ENCODE data around the gene KRT79. TPM values are rescaled to one million over a fixed set of nuclear protein-coding genes. Genes with fewer than 3 reads are reported as not detected.

The KRT79 gene
- total and polyA plus RNA-seq, 4 donors = 0.02 to 1.5 (median 0.12) TPM; not detected in 1

DNA sequence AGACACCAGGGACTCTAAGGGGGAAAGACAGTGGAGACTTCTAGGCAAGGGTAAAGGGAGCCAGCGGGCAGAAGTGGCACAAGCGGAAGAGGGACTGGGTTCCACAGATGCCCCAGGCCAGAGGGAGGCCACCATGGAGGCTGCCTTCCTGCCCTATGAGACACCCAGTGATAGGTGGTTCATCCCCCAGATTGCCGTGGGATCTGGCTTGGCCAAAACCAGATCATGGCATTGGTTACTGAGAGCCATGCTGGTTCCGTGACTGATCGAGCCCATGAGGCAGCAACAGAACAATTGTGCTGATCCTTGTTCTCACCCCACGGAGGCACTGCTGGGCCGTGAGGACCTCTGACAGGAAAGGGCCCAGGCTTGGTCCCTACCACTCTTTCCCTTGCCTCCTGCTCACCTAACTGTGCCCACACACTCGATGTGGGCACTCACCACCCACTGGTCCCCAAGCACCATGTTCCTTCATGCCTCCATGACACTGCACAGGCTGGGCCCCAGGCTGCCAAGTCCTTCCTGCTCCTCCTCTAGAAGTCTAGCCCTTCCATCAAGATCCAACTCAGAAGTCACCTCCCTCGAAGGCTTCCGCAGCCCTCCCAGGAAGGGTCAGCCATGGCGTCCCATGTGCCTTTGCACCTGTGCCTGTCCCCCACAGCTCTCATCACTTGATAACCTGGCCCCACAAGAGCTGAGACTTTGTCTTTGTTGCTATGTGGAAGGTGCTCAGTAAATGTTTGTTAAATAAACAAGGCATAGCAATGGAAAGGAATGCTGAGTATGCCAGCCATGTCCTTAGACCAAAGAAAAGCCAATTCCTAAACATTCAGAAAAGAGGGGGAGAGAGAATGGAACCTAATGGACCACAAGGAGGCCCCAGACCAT is 7.3 kb downstream of the KRT79 start:
- DNase-seq = peak in 1 of 3 donors; percentile 3
- Histone ChIP-seq H3K9me3 (ENCODE audit: control insufficient read depth in 4 of 4, insufficient read depth in 3 of 4, low read length in 3 of 4) (peaks cover 0 to 3% (median 0%) of the 10 kb centered on the region in 4 donors), H3K27me3 (ENCODE audit: control insufficient read depth in 3 of 3, insufficient read depth in 3 of 3, low read length in 2 of 3) (peaks cover 0 to 29% (median 3%) of the 10 kb centered on the region in 3 donors), H3K36me3 (ENCODE audit: control insufficient read depth in 4 of 4, insufficient read depth in 4 of 4, low read length in 4 of 4) (no peaks in the 10 kb centered on the region), H3K4me1 (ENCODE audit: control insufficient read depth in 5 of 5, insufficient read depth in 5 of 5, low read length in 5 of 5) (peaks cover 0 to 5% (median 0%) of the 10 kb centered on the region in 5 donors), H3K4me3 (no peak overlapping the region), H3K27ac (ENCODE audit: low read depth in 1 of 2, low read length in 1 of 2) (no peak overlapping the region), H3K9ac (ENCODE audit: insufficient read depth in 1 of 2, low read length in 2 of 2) (no peak overlapping the region)
- 89 to 91% methylated on average over 11 of the region's 11 CpGs for WGBS, 2 donors
- ATAC-seq (ENCODE audit: insufficient read depth, low FRiP score) = no peak
- TF ChIP-seq, protein P1, sequence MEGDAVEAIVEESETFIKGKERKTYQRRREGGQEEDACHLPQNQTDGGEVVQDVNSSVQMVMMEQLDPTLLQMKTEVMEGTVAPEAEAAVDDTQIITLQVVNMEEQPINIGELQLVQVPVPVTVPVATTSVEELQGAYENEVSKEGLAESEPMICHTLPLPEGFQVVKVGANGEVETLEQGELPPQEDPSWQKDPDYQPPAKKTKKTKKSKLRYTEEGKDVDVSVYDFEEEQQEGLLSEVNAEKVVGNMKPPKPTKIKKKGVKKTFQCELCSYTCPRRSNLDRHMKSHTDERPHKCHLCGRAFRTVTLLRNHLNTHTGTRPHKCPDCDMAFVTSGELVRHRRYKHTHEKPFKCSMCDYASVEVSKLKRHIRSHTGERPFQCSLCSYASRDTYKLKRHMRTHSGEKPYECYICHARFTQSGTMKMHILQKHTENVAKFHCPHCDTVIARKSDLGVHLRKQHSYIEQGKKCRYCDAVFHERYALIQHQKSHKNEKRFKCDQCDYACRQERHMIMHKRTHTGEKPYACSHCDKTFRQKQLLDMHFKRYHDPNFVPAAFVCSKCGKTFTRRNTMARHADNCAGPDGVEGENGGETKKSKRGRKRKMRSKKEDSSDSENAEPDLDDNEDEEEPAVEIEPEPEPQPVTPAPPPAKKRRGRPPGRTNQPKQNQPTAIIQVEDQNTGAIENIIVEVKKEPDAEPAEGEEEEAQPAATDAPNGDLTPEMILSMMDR (IDR thresholded peaks at IDR 0.05; ENCODE audit: control extremely low read depth, extremely low read depth) = no peak

DNA sequence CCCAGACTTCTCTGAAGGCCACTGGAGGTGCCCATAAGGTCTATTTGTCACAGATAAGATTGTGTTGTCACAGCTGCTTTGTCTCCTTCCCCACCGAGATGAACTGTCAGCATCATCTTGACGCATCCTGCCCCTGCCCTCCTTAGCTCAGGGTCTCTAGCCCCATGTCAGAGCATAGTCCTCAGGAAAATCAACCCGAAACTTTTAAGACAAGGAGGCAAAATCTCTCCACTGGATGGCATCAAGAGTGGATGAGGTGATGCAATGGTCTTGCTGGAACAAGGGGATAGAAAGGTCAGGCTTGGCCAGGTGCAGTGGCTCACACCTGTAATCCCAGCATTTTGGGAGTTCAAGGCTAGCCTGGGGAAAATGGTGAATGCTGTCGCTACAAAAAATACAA is 8.2 kb downstream of the KRT79 start:
- Histone ChIP-seq H3K27me3 (ENCODE audit: control insufficient read depth in 3 of 3, insufficient read depth in 3 of 3, low read length in 2 of 3) (peaks cover 3 to 32% (median 3%) of the 10 kb centered on the region in 3 donors), H3K9me3 (ENCODE audit: control insufficient read depth in 4 of 4, insufficient read depth in 3 of 4, low read length in 3 of 4) (peaks cover 0 to 3% (median 0%) of the 10 kb centered on the region in 4 donors), H3K4me1 (ENCODE audit: control insufficient read depth in 5 of 5, insufficient read depth in 5 of 5, low read length in 5 of 5) (peaks cover 0 to 5% (median 0%) of the 10 kb centered on the region in 5 donors), H3K36me3 (ENCODE audit: control insufficient read depth in 4 of 4, insufficient read depth in 4 of 4, low read length in 4 of 4) (no peaks in the 10 kb centered on the region), H3K27ac (ENCODE audit: low read depth in 1 of 2, low read length in 1 of 2) (no peak overlapping the region), H3K4me3 (no peak overlapping the region), H3K9ac (ENCODE audit: insufficient read depth in 1 of 2, low read length in 2 of 2) (no peak overlapping the region)
- 72 to 79% methylated on average over 4 of the region's 4 CpGs for WGBS, 2 donors
- DNase-seq (no peak), ATAC-seq (ENCODE audit: insufficient read depth, low FRiP score) (no peak)
- TF ChIP-seq, protein P1 (IDR thresholded peaks at IDR 0.05; ENCODE audit: control extremely low read depth, extremely low read depth) = no peak

DNA sequence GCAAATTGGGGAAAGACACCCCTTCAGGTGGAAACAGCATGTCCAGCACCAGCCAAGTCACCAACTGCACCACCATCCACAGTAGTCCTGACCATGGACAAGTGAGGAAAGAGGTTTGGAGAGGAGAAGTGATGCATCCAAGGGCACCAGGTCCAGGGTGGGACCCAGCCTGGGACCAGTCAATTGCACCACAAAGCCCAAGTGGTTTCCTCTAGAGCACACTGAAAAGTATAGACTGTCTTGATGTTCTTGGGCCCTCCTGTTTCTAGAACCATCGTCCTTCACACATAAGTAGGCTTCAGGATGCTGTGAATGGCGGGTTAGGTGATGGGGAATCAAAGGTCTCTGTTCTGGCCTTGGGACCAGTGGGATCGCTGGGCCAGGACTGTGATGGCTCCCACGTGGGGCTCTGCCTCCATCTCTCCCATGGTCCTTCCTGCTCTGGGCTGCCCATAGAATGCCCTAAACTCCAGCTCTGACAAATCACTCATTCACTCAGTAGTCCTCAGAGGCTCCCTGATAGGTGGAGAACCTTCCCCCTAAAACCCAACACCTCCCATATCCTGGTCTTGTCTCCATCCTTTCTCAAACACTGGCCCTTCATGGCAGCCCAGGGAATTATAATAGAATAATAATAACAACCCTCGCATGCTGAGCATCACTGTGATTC is 9.2 kb downstream of the KRT79 start:
- H3K27ac ChIP-seq (ENCODE audit: low read depth in 1 of 2, low read length in 1 of 2) = no peak overlapping the region
- H3K4me3 ChIP-seq = no peak overlapping the region
- TF ChIP-seq, protein P1 (IDR thresholded peaks at IDR 0.05; ENCODE audit: control extremely low read depth, extremely low read depth) = no peak
- H3K27me3 ChIP-seq (ENCODE audit: control insufficient read depth in 3 of 3, insufficient read depth in 3 of 3, low read length in 2 of 3) = peaks cover 3 to 32% (median 3%) of the 10 kb centered on the region in 3 donors
- H3K9ac ChIP-seq (ENCODE audit: insufficient read depth in 1 of 2, low read length in 2 of 2) = no peak overlapping the region
- H3K4me1 ChIP-seq (ENCODE audit: control insufficient read depth in 5 of 5, insufficient read depth in 5 of 5, low read length in 5 of 5) = peaks cover 0 to 5% (median 0%) of the 10 kb centered on the region in 5 donors
- no peaks in the 10 kb centered on the region for H3K36me3 ChIP-seq (ENCODE audit: control insufficient read depth in 4 of 4, insufficient read depth in 4 of 4, low read length in 4 of 4)
- ATAC-seq (ENCODE audit: insufficient read depth, low FRiP score) (no peak), DNase-seq (no peak)
- peaks cover 0 to 3% (median 0%) of the 10 kb centered on the region in 4 donors for H3K9me3 ChIP-seq (ENCODE audit: control insufficient read depth in 4 of 4, insufficient read depth in 3 of 4, low read length in 3 of 4)
- WGBS, 2 donors = 88 to 94% methylated on average over 5 of the region's 5 CpGs

Measured in lung (tissue), 12 donors.